Immature natural killer cell (primary cell): ENCODE data around the gene LAMA3. TPM values are rescaled to one million over a fixed set of nuclear protein-coding genes. Genes with fewer than 3 reads are reported as not detected.

Experiments
- DNase-seq, 3 donors: peaks; one replicate each; pipeline ENCODE4 v3.0.0; 2022; ENCODE audit warnings: mixed read lengths in 1 of 3
- H3K27ac Mint-ChIP-seq, 6 donors: one replicate each; pipeline ENCODE4 v1.8.0; 2020; ENCODE audit warnings: mixed read lengths in 6 of 6, mild to moderate bottlenecking in 5 of 6, inconsistent platforms in 4 of 6, moderate library complexity in 3 of 6
- H3K27me3 Mint-ChIP-seq, 3 donors: one replicate each; pipeline ENCODE4 v1.8.0; 2020 to 2021; ENCODE audit warnings: low read depth in 3 of 3, mild to moderate bottlenecking in 3 of 3, mixed read lengths in 3 of 3, moderate library complexity in 3 of 3, inconsistent platforms in 1 of 3
- H3K36me3 Mint-ChIP-seq, 3 donors: one replicate each; pipeline ENCODE4 v1.8.0; 2020; ENCODE audit warnings: mixed read lengths in 3 of 3, inconsistent platforms in 2 of 3, mild to moderate bottlenecking in 2 of 3
- H3K4me1 Mint-ChIP-seq, 2 donors: one replicate each; pipeline ENCODE4 v1.8.0; 2020; ENCODE audit warnings: inconsistent platforms in 2 of 2, mild to moderate bottlenecking in 2 of 2, mixed read lengths in 2 of 2, moderate library complexity in 1 of 2
- H3K4me3 Mint-ChIP-seq, 5 donors: one replicate each; pipeline ENCODE4 v1.8.0; 2020; ENCODE audit warnings: mild to moderate bottlenecking in 5 of 5, mixed read lengths in 5 of 5, inconsistent platforms in 3 of 5, moderate library complexity in 3 of 5
- H3K9me3 Mint-ChIP-seq, 6 donors: one replicate each; pipeline ENCODE4 v1.8.0; 2020; ENCODE audit warnings: mild to moderate bottlenecking in 6 of 6, mixed read lengths in 6 of 6, inconsistent platforms in 4 of 6, moderate library complexity in 3 of 6
- polyA plus RNA-seq, 3 donors: library from polyadenylated mRNA; unstranded; fragments of 300-500 nt; fragmentation: Illumina TruSeq; gene quantifications; one replicate each; pipeline ENCODE4 v1.2.3, GENCODE V29; 2021

Gene LAMA3
- polyA plus RNA-seq, 3 donors from 2014 or later: not detected

GRCh38 chr18:23888881-23889280 is 199.6 kb downstream of the LAMA3 start:
- Mint-ChIP-seq H3K4me1 (peaks cover 29 to 40% of the 10 kb centered on the region in 2 donors), H3K9me3 (no peaks in the 10 kb centered on the region), H3K27ac (no peak overlapping the region), H3K36me3 (peaks cover 0 to 4% (median 0%) of the 10 kb centered on the region in 3 donors), H3K4me3 (no peak overlapping the region), H3K27me3 (peaks cover 0 to 3% (median 0%) of the 10 kb centered on the region in 3 donors)
- DNase-seq: no peak

GRCh38 chr18:23889907-23890306 is 200.7 kb downstream of the LAMA3 start:
- no peak for DNase-seq
- H3K27ac Mint-ChIP-seq: no peak overlapping the region

GRCh38 chr18:23890589-23890988 is 201.3 kb downstream of the LAMA3 start:
- DNase-seq: no peak
- Mint-ChIP-seq H3K27me3 (peaks cover 0 to 2% (median 2%) of the 10 kb centered on the region in 3 donors), H3K9me3 (no peaks in the 10 kb centered on the region), H3K27ac (peak overlapping the region in 1 of 6 donors; percentile 27), H3K4me3 (no peak overlapping the region), H3K36me3 (peaks cover 0 to 4% (median 0%) of the 10 kb centered on the region in 3 donors), H3K4me1 (peaks cover 13 to 23% of the 10 kb centered on the region in 2 donors)

More at GRCh38 chr18:23889907-23890306, 200.7 kb downstream of the LAMA3 start:
- Mint-ChIP-seq H3K27me3 (peaks cover 0 to 2% (median 2%) of the 10 kb centered on the region in 3 donors), H3K4me1 (peaks cover 19 to 29% of the 10 kb centered on the region in 2 donors), H3K9me3 (no peaks in the 10 kb centered on the region), H3K4me3 (no peak overlapping the region), H3K36me3 (peaks cover 0 to 4% (median 0%) of the 10 kb centered on the region in 3 donors)

- H3K4me3 Mint-ChIP-seq: no peak overlapping the region
- DNase-seq: no peak
- H3K27ac Mint-ChIP-seq: no peak overlapping the region
- H3K27me3 Mint-ChIP-seq: peaks cover 2 to 9% (median 4%) of the 10 kb centered on the region in 3 donors
- H3K36me3 Mint-ChIP-seq: peaks cover 0 to 4% (median 0%) of the 10 kb centered on the region in 3 donors
- no peaks in the 10 kb centered on the region for H3K9me3 Mint-ChIP-seq
- H3K4me1 Mint-ChIP-seq: no peaks in the 10 kb centered on the region
These were observed 204.4 kb downstream of the LAMA3 start for GRCh38 chr18:23893653-23894052.

GRCh38 chr18:23894661-23895175 is 205.5 kb downstream of the LAMA3 start:
- no peaks in the 10 kb centered on the region for H3K4me1 Mint-ChIP-seq
- peaks cover 0 to 4% (median 0%) of the 10 kb centered on the region in 3 donors for H3K36me3 Mint-ChIP-seq
- no peak overlapping the region for H3K27ac Mint-ChIP-seq
- H3K27me3 Mint-ChIP-seq: peaks cover 2 to 9% (median 4%) of the 10 kb centered on the region in 3 donors
- H3K9me3 Mint-ChIP-seq: no peaks in the 10 kb centered on the region
- no peak for DNase-seq
- no peak overlapping the region for H3K4me3 Mint-ChIP-seq

GRCh38 chr18:23897291-23897690 is 208.0 kb downstream of the LAMA3 start:
- Mint-ChIP-seq H3K9me3 (no peaks in the 10 kb centered on the region), H3K27me3 (peaks cover 2 to 9% (median 2%) of the 10 kb centered on the region in 3 donors), H3K4me1 (no peaks in the 10 kb centered on the region), H3K4me3 (no peak overlapping the region), H3K36me3 (no peaks in the 10 kb centered on the region), H3K27ac (no peak overlapping the region)
- DNase-seq: no peak

GRCh38 chr18:23897733-23898132 is 208.5 kb downstream of the LAMA3 start:
- Mint-ChIP-seq H3K36me3 (no peaks in the 10 kb centered on the region), H3K27ac (no peak overlapping the region), H3K4me3 (no peak overlapping the region), H3K27me3 (peaks cover 2 to 9% (median 2%) of the 10 kb centered on the region in 3 donors), H3K9me3 (no peaks in the 10 kb centered on the region), H3K4me1 (no peaks in the 10 kb centered on the region)
- DNase-seq: no peak

GRCh38 chr18:23900994-23901393 is 211.7 kb downstream of the LAMA3 start:
- Mint-ChIP-seq H3K4me3 (no peak overlapping the region), H3K4me1 (no peaks in the 10 kb centered on the region), H3K27me3 (peaks cover 0 to 7% (median 2%) of the 10 kb centered on the region in 3 donors), H3K9me3 (no peaks in the 10 kb centered on the region), H3K27ac (no peak overlapping the region), H3K36me3 (no peaks in the 10 kb centered on the region)
- no peak for DNase-seq

GRCh38 chr18:23902396-23902795 is 213.1 kb downstream of the LAMA3 start:
- peaks cover 1 to 2% (median 2%) of the 10 kb centered on the region in 3 donors for H3K27me3 Mint-ChIP-seq
- no peak overlapping the region for H3K27ac Mint-ChIP-seq
- H3K4me1 Mint-ChIP-seq: no peaks in the 10 kb centered on the region
- H3K4me3 Mint-ChIP-seq: no peak overlapping the region
- no peaks in the 10 kb centered on the region for H3K9me3 Mint-ChIP-seq
- no peak for DNase-seq
- H3K36me3 Mint-ChIP-seq: no peaks in the 10 kb centered on the region

- peaks cover 0 to 2% (median 1%) of the 10 kb centered on the region in 3 donors for H3K27me3 Mint-ChIP-seq
- no peak for DNase-seq
- H3K27ac Mint-ChIP-seq: no peak overlapping the region
- peaks cover 0 to 3% (median 0%) of the 10 kb centered on the region in 3 donors for H3K36me3 Mint-ChIP-seq
- H3K9me3 Mint-ChIP-seq: no peaks in the 10 kb centered on the region
- no peaks in the 10 kb centered on the region for H3K4me1 Mint-ChIP-seq
- no peak overlapping the region for H3K4me3 Mint-ChIP-seq
These were observed 214.7 kb downstream of the LAMA3 start for GRCh38 chr18:23903971-23904370.

- no peaks in the 10 kb centered on the region for H3K4me1 Mint-ChIP-seq
These were observed 217.4 kb downstream of the LAMA3 start for GRCh38 chr18:23906658-23907057.

GRCh38 chr18:23908827-23909226 is 219.6 kb downstream of the LAMA3 start:
- Mint-ChIP-seq H3K9me3 (no peaks in the 10 kb centered on the region), H3K36me3 (peaks cover 0 to 3% (median 0%) of the 10 kb centered on the region in 3 donors), H3K27me3 (peaks cover 0 to 2% (median 1%) of the 10 kb centered on the region in 3 donors), H3K27ac (no peak overlapping the region), H3K4me3 (no peak overlapping the region), H3K4me1 (no peaks in the 10 kb centered on the region)
- no peak for DNase-seq

More at GRCh38 chr18:23906658-23907057, 217.4 kb downstream of the LAMA3 start:
- H3K36me3 Mint-ChIP-seq: peaks cover 0 to 3% (median 0%) of the 10 kb centered on the region in 3 donors
- peak overlapping the region in 1 of 6 donors; percentile 2 for H3K27ac Mint-ChIP-seq
- DNase-seq: no peak
- H3K27me3 Mint-ChIP-seq: peaks cover 0 to 2% (median 1%) of the 10 kb centered on the region in 3 donors
- no peak overlapping the region for H3K4me3 Mint-ChIP-seq
- no peaks in the 10 kb centered on the region for H3K9me3 Mint-ChIP-seq

GRCh38 chr18:23910032-23910431 is 220.8 kb downstream of the LAMA3 start:
- Mint-ChIP-seq H3K36me3 (peaks cover 0 to 3% (median 0%) of the 10 kb centered on the region in 3 donors), H3K27me3 (peaks cover 0 to 2% (median 1%) of the 10 kb centered on the region in 3 donors), H3K4me3 (no peak overlapping the region), H3K9me3 (no peaks in the 10 kb centered on the region), H3K27ac (no peak overlapping the region), H3K4me1 (no peaks in the 10 kb centered on the region)
- DNase-seq: no peak

- H3K27me3 Mint-ChIP-seq: peaks cover 0 to 3% (median 0%) of the 10 kb centered on the region in 3 donors
- H3K4me3 Mint-ChIP-seq: no peak overlapping the region
- no peak for DNase-seq
- H3K4me1 Mint-ChIP-seq: no peaks in the 10 kb centered on the region
- H3K27ac Mint-ChIP-seq: no peak overlapping the region
- H3K9me3 Mint-ChIP-seq: no peaks in the 10 kb centered on the region
- H3K36me3 Mint-ChIP-seq: peaks cover 0 to 3% (median 0%) of the 10 kb centered on the region in 3 donors
These were observed 223.1 kb downstream of the LAMA3 start for GRCh38 chr18:23912356-23912755.

GRCh38 chr18:23916338-23916737 is 227.1 kb downstream of the LAMA3 start:
- H3K36me3 Mint-ChIP-seq: no peaks in the 10 kb centered on the region
- H3K4me1 Mint-ChIP-seq: peaks cover 0 to 6% of the 10 kb centered on the region in 2 donors
- H3K27me3 Mint-ChIP-seq: peaks cover 0 to 6% (median 2%) of the 10 kb centered on the region in 3 donors
- no peak overlapping the region for H3K4me3 Mint-ChIP-seq
- no peak overlapping the region for H3K27ac Mint-ChIP-seq
- no peak for DNase-seq
- H3K9me3 Mint-ChIP-seq: no peaks in the 10 kb centered on the region
